GM19023 (cell line): ENCODE measurements around the gene CHCHD3.

Experiments used
- ATAC-seq: cut with Tn5 transposase; IDR thresholded peaks from one replicate; pipeline ENCODE4 v1.9.1; 2021; ENCODE audit warnings: mild to moderate bottlenecking, moderate library complexity; ENCODE audit not compliant: unreplicated experiment

The CHCHD3 gene

DNA sequence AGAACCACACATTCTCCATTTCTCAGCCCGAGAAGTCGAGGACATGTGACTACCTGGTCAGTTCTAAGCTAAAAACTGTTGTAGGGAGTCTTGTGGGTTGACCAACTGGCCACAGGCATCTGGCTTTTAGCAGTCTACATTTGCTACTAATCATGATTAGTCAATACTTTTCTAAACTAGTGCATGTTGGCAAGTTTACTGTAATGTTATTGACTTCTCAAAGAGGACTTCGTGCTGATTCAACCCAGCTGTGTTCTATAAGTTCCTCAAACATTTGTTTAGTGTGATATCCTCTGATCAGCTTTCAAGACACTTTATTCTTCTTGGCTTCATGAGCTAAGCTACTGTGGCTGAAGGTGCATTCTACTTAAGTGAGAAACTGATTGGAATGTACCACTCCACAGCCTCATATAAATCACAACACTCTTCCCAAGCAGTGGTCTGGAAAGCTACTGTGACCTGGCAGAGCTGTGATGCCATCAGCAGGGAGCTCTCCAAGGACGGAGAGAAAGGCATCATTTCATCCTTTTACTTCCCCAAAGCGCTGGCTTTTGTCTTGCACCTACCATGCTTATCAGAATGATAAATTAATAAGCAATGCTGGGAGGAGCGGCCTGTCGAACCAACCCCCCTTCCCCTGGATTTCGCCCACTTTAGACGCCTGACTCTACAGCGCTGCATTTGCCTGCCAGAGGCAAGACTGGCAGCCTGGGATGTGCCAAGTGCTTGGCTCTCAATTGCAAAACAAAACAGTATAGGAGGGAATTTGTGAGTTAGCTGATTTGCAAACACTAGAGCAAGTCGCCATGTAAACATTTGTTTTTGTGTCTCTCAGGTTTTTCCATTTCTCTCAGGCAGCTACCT, 298.9 kb downstream of the CHCHD3 start:
- no peak for ATAC-seq

DNA sequence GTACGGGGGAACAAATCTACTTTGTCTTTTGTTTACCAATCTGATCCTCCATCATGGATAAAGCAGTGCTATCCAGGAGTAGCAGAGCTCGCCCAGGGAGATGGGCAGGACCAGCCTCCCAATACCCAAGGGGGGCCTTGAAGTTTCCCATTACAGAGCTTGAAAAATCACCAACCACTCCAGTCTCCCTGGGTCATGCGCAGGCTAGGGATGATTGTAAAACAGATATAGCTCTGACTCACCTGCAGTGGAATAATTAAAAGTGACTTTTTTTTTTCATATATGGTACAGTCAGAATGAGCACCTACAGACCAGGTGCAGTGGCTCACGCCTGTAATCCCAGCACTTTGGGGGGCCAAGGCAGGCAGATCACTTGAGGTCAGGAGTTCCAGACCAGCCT, 301.1 kb downstream of the CHCHD3 start:
- no peak for ATAC-seq

DNA sequence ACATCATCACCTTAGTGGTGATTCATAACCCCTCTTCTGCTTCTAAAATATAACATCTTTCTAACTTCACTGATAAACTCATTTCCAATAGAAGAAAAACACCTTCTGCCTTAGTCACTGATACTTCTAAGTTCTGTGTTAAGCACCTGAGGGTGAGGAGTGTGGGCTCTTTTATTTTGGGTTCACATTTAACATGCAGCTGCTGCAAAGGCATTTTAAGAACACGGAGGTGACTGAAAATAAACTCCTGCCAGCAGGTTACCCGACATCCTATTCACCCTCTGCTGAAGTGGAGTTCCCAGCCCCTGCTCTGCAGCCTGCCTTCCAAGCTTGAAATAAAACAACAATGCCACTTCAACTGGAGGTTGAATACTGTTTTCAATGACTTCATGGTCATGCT, 302.7 kb downstream of the CHCHD3 start:
- no peak for ATAC-seq

DNA sequence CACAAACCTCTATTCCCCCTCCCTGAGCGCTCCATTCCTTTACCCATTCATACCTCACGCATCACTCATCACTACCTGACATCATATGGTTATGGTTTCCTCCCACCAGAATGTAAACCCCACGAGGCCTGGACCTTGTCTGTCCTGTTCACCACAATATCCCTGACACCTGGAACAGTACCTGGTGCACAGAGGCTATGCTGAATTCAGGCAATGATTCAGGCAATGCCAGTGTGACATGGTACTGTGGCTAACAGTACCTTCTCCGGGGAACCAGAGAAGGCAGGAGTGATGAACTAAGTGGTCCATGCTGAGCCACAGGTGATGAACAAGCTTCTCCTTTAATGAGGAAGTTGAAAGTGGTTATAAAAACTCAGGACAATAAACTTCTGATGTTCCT, 303.1 kb downstream of the CHCHD3 start:
- no peak for ATAC-seq

DNA sequence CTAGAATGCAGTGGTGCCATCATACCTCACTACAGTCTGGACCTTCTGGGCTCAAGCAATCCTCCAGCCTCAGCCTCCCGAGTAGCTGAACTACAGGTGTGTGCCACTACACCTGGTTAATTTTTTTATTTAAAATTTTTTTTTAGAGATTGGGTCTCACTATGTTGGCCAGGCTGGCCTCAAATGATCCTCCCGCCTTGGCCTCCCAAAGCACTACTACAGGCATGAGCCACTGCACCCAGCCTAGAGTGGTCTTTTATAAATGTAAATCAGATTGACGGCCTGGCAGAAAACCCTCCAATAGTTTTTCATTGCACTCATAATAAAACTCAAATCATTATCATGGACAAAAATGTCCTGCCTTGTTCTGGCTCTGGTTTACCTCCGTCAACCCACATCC, 303.9 kb downstream of the CHCHD3 start:
- no peak for ATAC-seq

DNA sequence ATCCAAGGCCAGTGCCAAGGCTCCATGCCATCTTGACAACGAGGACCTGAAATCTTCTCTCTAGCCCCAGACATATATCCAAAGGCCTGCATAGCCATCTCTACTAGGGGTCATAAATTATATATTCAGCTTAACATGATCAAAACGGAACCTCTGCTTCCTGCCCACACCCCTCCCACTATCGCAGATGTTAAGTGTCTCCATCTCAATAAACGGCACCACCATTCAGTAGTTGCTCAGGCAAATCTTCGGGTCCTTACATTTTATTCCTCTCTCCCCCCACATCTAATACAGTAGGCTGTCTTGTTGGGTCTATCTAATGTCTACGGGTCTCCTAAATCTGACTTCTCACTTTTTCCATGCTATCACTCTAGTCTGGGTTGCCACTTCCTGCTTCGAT, 304.5 kb downstream of the CHCHD3 start:
- ATAC-seq: no peak

DNA sequence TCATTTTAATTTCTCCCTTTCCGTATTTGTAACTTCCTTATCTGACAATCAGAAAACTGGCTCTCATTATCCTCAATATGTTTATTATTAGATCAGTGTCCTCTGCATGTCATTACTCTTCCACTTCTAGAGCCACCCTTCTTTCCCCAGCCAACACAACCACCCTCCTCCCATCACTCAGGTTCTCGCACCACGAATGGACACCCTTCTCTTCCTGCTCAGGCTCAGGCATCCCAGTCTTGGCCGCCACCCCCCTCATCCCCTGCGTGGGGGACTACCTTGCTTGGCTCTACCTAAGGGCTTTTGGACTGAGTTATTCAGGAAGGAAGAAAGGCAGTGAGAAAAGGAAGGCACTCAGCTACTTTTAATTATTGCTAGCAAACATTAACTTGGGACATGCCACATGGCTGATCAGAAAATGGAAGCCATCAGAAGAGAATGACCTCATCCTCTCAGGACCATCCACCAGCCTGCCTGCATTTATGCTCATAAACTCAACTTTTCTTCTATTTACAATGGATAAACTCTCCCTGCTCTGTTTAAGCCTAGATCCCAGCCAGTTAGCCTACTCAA, 305.8 kb downstream of the CHCHD3 start:
- no peak for ATAC-seq

DNA sequence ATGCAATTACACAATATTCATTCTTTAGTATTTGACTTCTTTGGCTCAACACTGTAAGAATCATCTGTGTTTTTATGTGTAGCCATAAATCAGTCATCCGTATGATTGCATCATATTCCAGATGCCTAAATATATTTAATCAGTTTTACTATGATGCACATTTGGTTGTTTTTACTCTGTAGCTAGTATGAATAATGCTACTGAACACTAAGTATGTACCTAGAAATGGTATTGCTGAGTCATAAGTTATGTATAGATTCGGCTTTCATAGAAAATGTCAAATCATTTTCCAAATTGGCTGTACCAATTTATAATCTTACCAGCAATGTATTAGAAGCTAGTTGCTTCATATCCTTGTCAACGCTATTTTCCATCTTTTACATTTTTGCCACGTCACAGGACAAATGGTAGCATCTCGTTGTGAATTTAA, 308.3 kb downstream of the CHCHD3 start:
- ATAC-seq: no peak

DNA sequence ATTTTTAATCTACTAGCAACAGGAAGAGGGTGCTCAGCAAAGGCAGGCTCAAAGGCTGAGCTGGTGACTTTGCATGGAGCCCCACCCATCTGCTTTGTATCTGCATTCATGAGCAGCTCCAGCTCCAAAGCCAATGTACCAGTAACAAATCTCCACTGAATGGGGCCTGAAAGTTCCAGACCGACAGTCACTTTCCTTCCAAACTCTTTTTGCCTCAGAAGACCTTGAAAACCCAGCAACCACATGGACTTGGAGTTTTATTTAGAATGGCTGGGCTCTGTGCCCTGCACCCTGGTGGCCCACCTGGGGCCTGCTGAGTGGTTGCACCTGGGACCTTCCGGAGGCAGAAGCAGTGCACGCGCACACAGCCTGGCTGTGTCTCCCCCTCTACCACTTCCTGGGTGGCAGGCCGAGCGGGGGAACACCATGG, 310.6 kb downstream of the CHCHD3 start:
- no peak for ATAC-seq

DNA sequence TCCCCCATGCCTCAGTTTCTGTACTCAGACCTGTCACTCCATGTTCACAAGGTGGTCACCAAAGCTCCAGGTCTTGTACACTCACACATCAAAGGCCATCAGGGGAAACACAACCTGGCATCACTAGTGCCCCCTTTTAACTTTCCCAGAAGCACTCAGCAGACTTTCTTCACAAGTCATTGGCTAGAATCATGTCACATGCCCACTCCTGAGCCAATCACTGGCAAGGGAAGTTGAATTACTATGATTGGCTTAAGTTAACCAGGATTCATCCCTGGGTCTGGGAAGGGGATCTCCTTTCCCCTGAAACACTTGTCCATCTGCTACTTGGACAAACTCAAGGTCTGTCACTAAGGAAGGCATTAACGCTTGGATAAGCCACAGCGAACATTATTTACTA, 311.8 kb downstream of the CHCHD3 start:
- ATAC-seq: no peak

DNA sequence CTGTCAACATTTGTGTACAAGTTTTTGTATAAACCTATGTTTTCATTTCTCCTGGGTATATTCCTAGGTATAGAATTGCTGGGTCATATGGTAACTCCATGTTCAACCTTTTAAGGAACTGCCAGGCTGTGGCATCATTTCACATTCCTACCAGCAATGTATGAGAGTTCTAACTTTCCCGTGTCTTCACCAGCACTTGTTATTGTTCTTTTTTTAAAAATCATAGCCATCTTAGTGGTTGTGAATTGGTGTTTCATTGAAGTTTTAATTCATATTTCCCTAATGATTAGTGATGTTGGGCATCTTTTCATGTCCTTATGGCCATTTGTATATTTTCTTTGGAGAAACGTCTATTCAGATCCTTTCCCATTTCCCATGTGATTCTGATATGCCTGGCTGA, 312.6 kb downstream of the CHCHD3 start:
- no peak for ATAC-seq

DNA sequence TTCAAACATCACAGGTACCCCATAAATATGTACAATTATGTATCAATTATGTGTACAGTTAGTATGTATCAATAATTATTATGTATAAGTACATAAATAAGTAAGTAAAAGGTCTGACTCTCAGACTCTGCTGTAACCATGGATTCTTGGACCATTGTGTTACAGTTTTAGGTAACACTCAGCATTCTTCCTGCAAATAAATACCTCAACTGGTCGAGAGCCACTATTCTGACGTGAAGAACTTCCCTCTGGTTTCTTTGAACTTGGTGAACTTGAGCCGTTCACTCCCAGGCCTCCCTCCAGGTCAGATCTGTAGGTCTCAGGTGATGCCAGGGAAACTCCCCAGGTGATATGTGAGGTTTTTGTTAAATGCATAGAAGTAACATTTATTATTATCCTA, 313.8 kb downstream of the CHCHD3 start:
- no peak for ATAC-seq

DNA sequence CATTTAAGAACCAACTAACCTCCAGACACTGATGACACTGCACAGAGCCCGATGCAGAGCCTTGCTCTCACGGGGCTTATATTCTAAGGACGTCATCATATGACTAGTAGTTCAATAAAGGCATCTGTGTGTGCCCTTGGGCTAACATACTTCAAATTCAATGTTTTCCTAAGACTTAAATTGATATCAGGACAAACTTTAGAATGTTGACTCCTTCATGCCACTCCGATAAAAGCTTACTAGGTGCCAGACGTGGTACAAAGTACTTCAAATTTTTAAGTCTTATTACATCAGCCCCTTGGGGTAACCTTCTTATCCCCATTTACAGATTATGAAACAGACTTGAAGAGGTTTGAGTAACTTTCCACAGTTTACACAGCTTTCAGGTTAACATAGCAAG, 314.5 kb downstream of the CHCHD3 start:
- no peak for ATAC-seq

DNA sequence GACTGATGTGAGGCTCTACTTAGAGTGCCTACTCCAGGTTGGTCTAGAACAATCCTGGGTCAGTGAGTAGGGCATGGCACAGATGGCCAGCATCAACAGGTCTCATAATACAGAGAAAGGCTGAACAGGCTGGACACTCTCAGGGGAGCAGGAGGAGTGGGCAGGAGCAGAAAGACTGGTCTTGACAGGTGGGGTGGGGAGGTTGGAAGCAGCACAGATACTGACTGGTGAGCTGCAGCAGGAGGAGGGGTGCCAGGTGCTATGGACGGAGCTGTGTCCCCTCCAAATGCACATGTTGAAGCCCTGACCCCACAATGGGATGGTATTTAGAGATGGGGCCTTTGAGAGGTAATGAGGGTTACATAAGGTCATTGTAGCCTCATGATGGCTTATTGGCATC, 315.2 kb downstream of the CHCHD3 start:
- ATAC-seq: no peak

DNA sequence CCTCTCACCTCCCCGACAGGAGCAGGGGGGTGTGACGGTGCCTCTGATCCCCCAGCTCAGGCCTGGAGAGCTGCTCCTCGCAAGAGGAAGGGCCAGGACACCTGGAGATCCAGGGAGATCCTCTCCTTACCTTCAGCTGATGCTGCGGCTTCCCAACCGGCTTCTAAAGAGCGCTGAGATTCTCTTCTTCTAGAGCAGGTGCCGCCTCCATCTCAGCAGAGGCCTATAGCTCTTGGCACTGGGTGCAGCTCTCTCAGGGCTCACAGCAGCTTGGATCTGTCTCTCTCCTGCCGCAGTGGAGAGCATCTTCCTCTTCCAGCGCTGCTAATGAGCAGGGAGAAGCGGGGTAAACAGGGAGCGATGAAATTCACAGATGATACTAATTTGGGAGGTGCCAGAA, 316.0 kb downstream of the CHCHD3 start:
- no peak for ATAC-seq

DNA sequence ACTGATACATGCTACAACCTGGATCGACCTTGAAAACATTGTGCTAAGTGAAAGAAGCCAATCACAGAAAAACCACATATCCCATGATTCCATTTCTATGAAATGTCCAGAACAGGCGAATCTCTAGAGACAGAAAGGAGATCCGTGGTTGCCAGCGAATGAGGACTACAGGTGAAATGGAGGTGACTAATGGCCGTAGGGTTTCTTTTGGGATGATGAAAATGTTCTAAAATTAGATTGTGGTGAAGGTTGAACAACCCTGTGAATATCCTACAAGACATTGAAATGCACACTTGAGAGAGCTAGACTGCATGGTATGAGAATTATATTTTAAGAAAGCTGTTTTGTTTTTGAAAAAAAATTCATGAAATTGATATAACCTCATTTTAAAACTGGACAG, 317.1 kb downstream of the CHCHD3 start:
- no peak for ATAC-seq

DNA sequence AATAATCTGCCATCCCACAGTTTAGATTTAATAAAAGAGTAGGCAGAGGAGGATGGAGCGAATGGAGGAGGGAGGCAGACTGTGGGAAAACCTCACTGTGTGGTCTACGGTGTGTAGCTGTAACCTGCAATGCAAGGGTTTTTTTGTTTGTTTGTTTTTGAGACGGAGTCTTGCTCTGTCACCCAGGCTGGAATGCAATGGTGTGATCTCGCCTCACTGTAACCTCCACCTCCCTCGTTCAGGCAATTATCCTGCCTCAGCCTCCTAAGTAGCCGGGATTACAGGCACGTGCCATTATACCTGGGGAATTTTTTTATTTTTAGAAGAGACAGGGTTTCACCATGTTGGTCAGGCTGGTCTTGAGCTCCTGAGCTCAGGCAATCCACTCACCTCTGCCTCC, 321.0 kb downstream of the CHCHD3 start:
- no peak for ATAC-seq

DNA sequence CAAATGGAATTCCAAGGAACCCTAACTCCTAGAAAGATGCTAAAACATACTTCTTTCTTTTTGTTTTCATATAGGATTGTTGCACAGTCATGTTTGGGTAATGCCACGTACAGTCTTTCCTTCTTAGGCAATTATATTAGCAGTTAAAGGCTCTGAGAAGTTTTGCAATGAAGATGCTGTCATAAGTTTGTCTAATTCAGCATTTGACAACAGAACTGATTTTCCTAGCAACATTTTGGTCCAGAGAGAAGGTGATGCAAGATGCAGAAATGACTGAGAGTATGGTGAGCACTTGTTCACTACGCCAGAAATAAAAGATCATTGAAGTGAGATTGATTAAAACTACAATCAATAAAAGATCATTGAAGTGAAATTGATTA, 321.7 kb downstream of the CHCHD3 start:
- no peak for ATAC-seq

DNA sequence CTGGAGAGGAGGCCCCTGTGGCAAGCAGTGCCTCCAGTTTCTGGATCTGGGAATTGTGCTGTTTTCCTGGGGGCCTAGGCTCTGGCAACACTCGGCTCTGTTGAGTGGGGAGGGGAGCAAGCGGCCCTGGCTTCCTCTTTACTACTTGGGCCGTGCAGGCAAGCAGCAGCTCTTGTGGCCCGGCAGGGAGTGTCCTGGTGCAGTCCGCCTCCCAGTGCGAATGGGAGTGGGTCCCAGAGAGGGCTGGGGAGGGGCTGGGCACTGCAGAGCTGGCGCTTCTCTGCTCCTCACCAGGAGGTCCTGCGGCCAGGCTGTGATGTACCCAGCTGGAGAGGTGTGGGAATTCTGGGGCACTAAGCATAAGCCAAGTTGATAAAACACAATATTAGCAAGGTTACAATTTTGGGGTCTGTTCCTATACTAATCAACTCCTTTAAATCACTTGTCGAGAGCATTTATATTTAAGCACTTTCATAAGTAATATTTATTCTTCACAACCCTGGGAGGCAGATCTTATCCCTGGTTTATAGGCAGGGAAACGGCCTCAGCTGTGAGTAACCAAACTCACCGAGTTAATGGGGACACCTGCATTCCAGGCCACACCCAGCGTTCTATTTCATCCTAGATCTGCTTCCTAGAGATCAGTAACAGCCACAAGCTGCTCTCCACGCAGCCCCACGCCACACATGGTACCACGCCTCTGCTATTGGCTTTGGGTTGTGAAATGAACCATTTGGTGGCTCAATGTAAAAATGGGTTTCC, 322.2 kb downstream of the CHCHD3 start:
- ATAC-seq: no peak

DNA sequence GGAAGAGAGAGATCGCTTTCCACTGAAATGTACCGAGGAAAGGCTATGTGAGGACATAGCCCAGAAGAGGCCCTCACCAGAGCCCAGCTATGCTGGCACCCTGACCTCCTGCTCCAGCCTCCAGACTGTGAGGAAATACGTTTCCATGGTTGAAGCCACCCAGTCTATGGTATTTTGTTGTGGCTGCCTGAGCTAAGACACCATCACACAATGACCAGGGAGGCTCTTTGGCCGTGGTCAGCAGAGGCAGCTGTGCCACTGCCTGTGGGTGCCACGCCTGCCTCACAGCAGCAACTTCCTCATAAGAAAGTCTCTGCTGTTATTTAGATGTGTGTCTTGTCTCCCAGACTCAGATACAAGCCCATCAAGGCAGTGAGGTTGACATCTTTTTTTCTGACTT, 322.9 kb downstream of the CHCHD3 start:
- no peak for ATAC-seq

DNA sequence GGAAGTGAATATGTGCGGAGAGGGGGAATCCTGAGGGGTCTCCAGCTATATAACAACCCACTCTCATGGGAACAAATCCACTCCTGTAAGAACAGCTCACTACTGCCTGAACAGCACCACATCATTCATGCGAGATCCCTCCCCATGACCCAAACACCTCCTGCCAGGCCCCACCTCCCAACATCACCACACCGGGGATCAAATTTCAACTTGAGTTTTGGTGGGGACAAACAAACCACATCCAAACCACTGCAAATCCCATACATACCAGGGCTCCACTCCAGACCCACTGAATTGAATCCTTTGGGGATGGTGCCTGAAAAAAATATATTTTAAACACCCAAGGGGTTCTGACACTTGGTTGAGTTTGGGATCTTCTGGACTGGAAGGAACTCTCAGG, 324.1 kb downstream of the CHCHD3 start:
- ATAC-seq: no peak

DNA sequence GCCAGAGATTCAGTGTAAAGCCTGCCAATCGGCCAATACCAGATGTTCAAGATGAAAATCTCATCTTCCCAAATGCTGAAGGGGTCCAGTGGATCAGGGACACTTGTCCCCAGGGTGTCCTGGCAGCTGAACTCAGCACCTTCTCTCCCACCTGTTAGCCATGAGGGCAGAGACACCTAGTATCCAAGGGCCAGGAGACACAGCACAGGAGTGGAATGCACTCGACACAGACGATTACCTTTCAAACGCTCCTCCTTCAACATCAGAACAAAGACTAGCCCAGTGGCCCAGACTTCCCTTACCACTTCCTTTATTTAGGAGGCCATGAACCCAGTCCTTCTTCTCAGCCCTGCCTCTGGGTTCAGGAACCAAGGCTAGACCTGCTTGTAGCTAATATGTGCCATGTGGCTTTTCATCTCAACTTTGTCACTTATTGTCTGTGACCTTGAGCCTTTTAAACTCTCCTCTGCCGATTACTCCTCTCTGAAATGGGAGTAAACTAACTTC, 325.4 kb downstream of the CHCHD3 start:
- no peak for ATAC-seq
